HepG2 (cell line): Measurements from ENCODE around the gene ACTN3. TPM values are rescaled to one million over a fixed set of nuclear protein-coding genes. Genes with fewer than 3 reads are reported as not detected.
A peak's percentile ranks its signal among the peaks of the same experiment; 100 is the strongest.

ENCODE experiments used
- ARID2 ChIP-seq: sonication (generic); formaldehyde crosslinking; IDR thresholded peaks from 2 replicates; pipeline ENCODE4 v1.8.1; 2022; ENCODE audit warnings: mild to moderate bottlenecking, missing genetic modification reagents, borderline replicate concordance
- CAMTA2 ChIP-seq: sonication (generic); formaldehyde crosslinking; IDR thresholded peaks from 2 replicates; pipeline ENCODE4 v1.4.0; 2020; ENCODE audit warnings: mild to moderate bottlenecking, missing genetic modification reagents, borderline replicate concordance
- CBFB ChIP-seq: sonication (generic); formaldehyde crosslinking; IDR thresholded peaks from 2 replicates; pipeline ENCODE4 v1.4.0; 2020; ENCODE audit warnings: missing genetic modification reagents
- DBP ChIP-seq: sonication (generic); formaldehyde crosslinking; IDR thresholded peaks from 2 replicates; pipeline ENCODE4 v1.4.0; 2020; ENCODE audit warnings: missing genetic modification reagents; ENCODE audit errors: not compliant biosample characterization
- HDAC1 ChIP-seq: sonication (generic); formaldehyde crosslinking; IDR thresholded peaks from 2 replicates; pipeline ENCODE4 v1.5.1; 2020; ENCODE audit warnings: mild to moderate bottlenecking, missing genetic modification reagents
- HES4 ChIP-seq: sonication (generic); formaldehyde crosslinking; IDR thresholded peaks from 2 replicates; pipeline ENCODE4 v1.9.0; 2021; ENCODE audit warnings: mild to moderate bottlenecking, missing genetic modification reagents, borderline replicate concordance
- HHEX ChIP-seq: IDR thresholded peaks from 2 replicates; pipeline ENCODE4 v1.6.1; 2016; ENCODE audit warnings: control low read depth
- HOXA3 ChIP-seq: sonication (generic); formaldehyde crosslinking; IDR thresholded peaks from 2 replicates; pipeline ENCODE4 v1.5.0; 2020; ENCODE audit warnings: missing genetic modification reagents
- KLF11 ChIP-seq: IDR thresholded peaks from 2 replicates; pipeline ENCODE4 v1.6.1; 2016; ENCODE audit warnings: missing compliant biosample characterization
- MEF2D ChIP-seq: sonication (generic); formaldehyde crosslinking; IDR thresholded peaks from 2 replicates; pipeline ENCODE4 v1.5.1; 2020; ENCODE audit warnings: mild to moderate bottlenecking, missing genetic modification reagents
- NCOA5 ChIP-seq: sonication (generic); formaldehyde crosslinking; IDR thresholded peaks from 2 replicates; pipeline ENCODE4 v1.4.0; 2020; ENCODE audit warnings: missing genetic modification reagents
- NFE2L2 ChIP-seq: fragments of 150-350 bp; IDR thresholded peaks from 2 replicates; pipeline ENCODE4 v1.6.1; 2014; ENCODE audit warnings: low read length
- NFRKB ChIP-seq: fragments of 450-650 bp; IDR thresholded peaks from 2 replicates; pipeline ENCODE4 v1.6.1; 2017
- PLSCR1 ChIP-seq: sonication (generic); formaldehyde crosslinking; IDR thresholded peaks from 2 replicates; pipeline ENCODE4 v1.5.0; 2020; ENCODE audit warnings: missing genetic modification reagents, mild to moderate bottlenecking, borderline replicate concordance
- RNF2 ChIP-seq: fragments of 450-650 bp; conservative IDR thresholded peaks from 2 replicates; pipeline ENCODE4 v1.6.1; 2016; ENCODE audit warnings: low read depth
- RXRB ChIP-seq: IDR thresholded peaks from 2 replicates; pipeline ENCODE4 v1.6.1; 2016; ENCODE audit warnings: borderline replicate concordance, missing genetic modification reagents, missing compliant biosample characterization
- SCMH1 ChIP-seq: sonication (generic); formaldehyde crosslinking; IDR thresholded peaks from 2 replicates; pipeline ENCODE4 v1.9.0; 2021; ENCODE audit warnings: missing genetic modification reagents, mild to moderate bottlenecking, borderline replicate concordance
- SMAD1 ChIP-seq: sonication (generic); formaldehyde crosslinking; IDR thresholded peaks from 2 replicates; pipeline ENCODE4 v1.4.0; 2020; ENCODE audit warnings: missing genetic modification reagents, low read depth, mild to moderate bottlenecking, borderline replicate concordance
- SP140L ChIP-seq: sonication (generic); formaldehyde crosslinking; IDR thresholded peaks from 2 replicates; pipeline ENCODE4 v1.4.0; 2020; ENCODE audit warnings: missing genetic modification reagents, borderline replicate concordance
- TBP ChIP-seq: sonication (generic); formaldehyde crosslinking; IDR thresholded peaks from 2 replicates; pipeline ENCODE4 v1.5.0; 2020; ENCODE audit warnings: missing genetic modification reagents
- TP53 ChIP-seq: sonication (generic); formaldehyde crosslinking; conservative IDR thresholded peaks from 2 replicates; pipeline ENCODE4 v1.4.0; 2020; ENCODE audit warnings: missing genetic modification reagents
- TRAFD1 ChIP-seq: sonication (generic); formaldehyde crosslinking; IDR thresholded peaks from 2 replicates; pipeline ENCODE4 v1.5.1; 2020; ENCODE audit warnings: missing genetic modification reagents, mild to moderate bottlenecking, borderline replicate concordance
- ZFY ChIP-seq: sonication (generic); formaldehyde crosslinking; IDR thresholded peaks from 2 replicates; pipeline ENCODE4 v1.4.0; 2020; ENCODE audit warnings: missing genetic modification reagents
- ZNF10 ChIP-seq: sonication (generic); formaldehyde crosslinking; IDR thresholded peaks from 2 replicates; pipeline ENCODE4 v1.4.0; 2020; ENCODE audit warnings: mild to moderate bottlenecking, low read depth, missing genetic modification reagents, borderline replicate concordance
- ZNF124 ChIP-seq: sonication (generic); formaldehyde crosslinking; IDR thresholded peaks from 2 replicates; pipeline ENCODE4 v1.4.0; 2020; ENCODE audit warnings: missing genetic modification reagents
- ZNF17 ChIP-seq: sonication (generic); formaldehyde crosslinking; IDR thresholded peaks from 2 replicates; pipeline ENCODE4 v1.5.0; 2020; ENCODE audit warnings: mild to moderate bottlenecking, missing genetic modification reagents
- ZNF230 ChIP-seq: sonication (generic); formaldehyde crosslinking; IDR thresholded peaks from 2 replicates; pipeline ENCODE4 v1.4.0; 2020; ENCODE audit warnings: mild to moderate bottlenecking, missing genetic modification reagents
- ZNF589 ChIP-seq: sonication (generic); formaldehyde crosslinking; conservative IDR thresholded peaks from 2 replicates; pipeline ENCODE4 v1.8.0; 2022; ENCODE audit warnings: mild to moderate bottlenecking, moderate library complexity, missing genetic modification reagents
- ZNF629 ChIP-seq: sonication (generic); formaldehyde crosslinking; conservative IDR thresholded peaks from 2 replicates; pipeline ENCODE4 v1.5.0; 2020; ENCODE audit warnings: missing genetic modification reagents
- polyA plus RNA-seq, 8 experiments: library from polyadenylated mRNA; depleted of rRNA in 3 of 8; stranded (reverse) in 7 of 8; unstranded in 1 of 8; fragments of >200 nt; fragmentation: Illumina TruSeq in 4 of 8; extraction: Trizol in 4 of 8; gene quantifications; 2 replicates each; pipeline versions ENCODE4 v1.2.1 to v1.2.3, GENCODE V29; 2011 to 2016; ENCODE audit warnings: low read depth in 4 of 8, missing spikeins in 1 of 8, mixed read lengths in 1 of 8; ENCODE audit not compliant: insufficient read depth in 1 of 8
- total RNA-seq, 5 experiments: library from RNA; depleted of rRNA; stranded (reverse); fragments of >200 nt; fragmentation: Illumina TruSeq; extraction: Trizol; gene quantifications; 2 replicates each; pipeline ENCODE4 v1.2.3, GENCODE V29; 2016; ENCODE audit warnings: low read depth in 1 of 5

Gene ACTN3
- total and polyA plus RNA-seq, 2 of the 13 experiments (the other 11 are each of a cell fraction or from before 2014, with no cell fraction given): 0.04 to 0.09 TPM

- TF ChIP-seq TRAFD1 (no peak), HES4 (CRISPR knock-in tag) (no peak), SP140L (CRISPR knock-in tag) (no peak), KLF11 (CRISPR knock-in tag) (no peak), MEF2D (CRISPR knock-in tag) (peak; percentile 49; the same call in 1 of the 2 replicates), NFRKB (no peak), TBP (CRISPR knock-in tag) (no peak), HDAC1 (CRISPR knock-in tag) (peak; percentile 93), NFE2L2 (no peak), HHEX (CRISPR knock-in tag) (peak; percentile 61), HOXA3 (peak; percentile 97), SCMH1 (CRISPR knock-in tag) (no peak), CBFB (CRISPR knock-in tag) (peak; percentile 78; the same call in 1 of the 2 replicates), ZNF17 (CRISPR knock-in tag) (no peak), ZNF124 (CRISPR knock-in tag) (no peak), CAMTA2 (CRISPR knock-in tag) (no peak), PLSCR1 (no peak), ZFY (CRISPR knock-in tag) (peak; percentile 94), RNF2 (no peak), ZNF589 (CRISPR knock-in tag) (no peak), ZNF629 (CRISPR knock-in tag) (0 out of 2 replicates have a peak, but pooled peaks have one; percentile 29), ARID2 (CRISPR knock-in tag) (no peak), RXRB (CRISPR knock-in tag) (0 out of 2 replicates have a peak, but pooled peaks have one; percentile 53), TP53 (CRISPR knock-in tag) (no peak), NCOA5 (CRISPR knock-in tag) (no peak), DBP (CRISPR knock-in tag) (no peak), ZNF10 (CRISPR knock-in tag) (no peak), SMAD1 (CRISPR knock-in tag) (no peak), ZNF230 (no peak; the same call in 1 of the 2 replicates)
Observed at GRCh38 chr11:66510271-66510989, 36.3 kb upstream of the ACTN3 start, which contains the start of gene BBS1 (continued).
